GM12864 (cell line): ENCODE results near the gene SH3BGRL3.
"Not testable (repeated sequence)": the region's sequence is repeated elsewhere in the genome, so short reads cannot be mapped to it uniquely, and the experiment has no call there.

Experiments
- DNase-seq: peaks from one replicate; pipeline ENCODE4 v3.0.0-alpha.2; 2011; ENCODE audit warnings: low read depth
- H3K4me3 ChIP-seq: 2 replicates; pipeline ENCODE4 v1.5.1; 2011; ENCODE audit warnings: mild to moderate bottlenecking, low read depth, low read length, control low read depth
- TF ChIP-seq, protein P1 (sequence below): IDR thresholded peaks from 2 replicates; pipeline ENCODE4 v1.5.1; 2011; ENCODE audit warnings: low read depth, mild to moderate bottlenecking, moderate library complexity, low read length, control low read depth, inconsistent platforms; ENCODE audit errors: missing control alignments

The SH3BGRL3 gene

GRCh38 chr1:26291433-26291832 is 11.5 kb downstream of the SH3BGRL3 start:
- TF ChIP-seq, protein P1, sequence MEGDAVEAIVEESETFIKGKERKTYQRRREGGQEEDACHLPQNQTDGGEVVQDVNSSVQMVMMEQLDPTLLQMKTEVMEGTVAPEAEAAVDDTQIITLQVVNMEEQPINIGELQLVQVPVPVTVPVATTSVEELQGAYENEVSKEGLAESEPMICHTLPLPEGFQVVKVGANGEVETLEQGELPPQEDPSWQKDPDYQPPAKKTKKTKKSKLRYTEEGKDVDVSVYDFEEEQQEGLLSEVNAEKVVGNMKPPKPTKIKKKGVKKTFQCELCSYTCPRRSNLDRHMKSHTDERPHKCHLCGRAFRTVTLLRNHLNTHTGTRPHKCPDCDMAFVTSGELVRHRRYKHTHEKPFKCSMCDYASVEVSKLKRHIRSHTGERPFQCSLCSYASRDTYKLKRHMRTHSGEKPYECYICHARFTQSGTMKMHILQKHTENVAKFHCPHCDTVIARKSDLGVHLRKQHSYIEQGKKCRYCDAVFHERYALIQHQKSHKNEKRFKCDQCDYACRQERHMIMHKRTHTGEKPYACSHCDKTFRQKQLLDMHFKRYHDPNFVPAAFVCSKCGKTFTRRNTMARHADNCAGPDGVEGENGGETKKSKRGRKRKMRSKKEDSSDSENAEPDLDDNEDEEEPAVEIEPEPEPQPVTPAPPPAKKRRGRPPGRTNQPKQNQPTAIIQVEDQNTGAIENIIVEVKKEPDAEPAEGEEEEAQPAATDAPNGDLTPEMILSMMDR = no peak
- no peak overlapping the region for H3K4me3 ChIP-seq
- no peak for DNase-seq

DNA sequence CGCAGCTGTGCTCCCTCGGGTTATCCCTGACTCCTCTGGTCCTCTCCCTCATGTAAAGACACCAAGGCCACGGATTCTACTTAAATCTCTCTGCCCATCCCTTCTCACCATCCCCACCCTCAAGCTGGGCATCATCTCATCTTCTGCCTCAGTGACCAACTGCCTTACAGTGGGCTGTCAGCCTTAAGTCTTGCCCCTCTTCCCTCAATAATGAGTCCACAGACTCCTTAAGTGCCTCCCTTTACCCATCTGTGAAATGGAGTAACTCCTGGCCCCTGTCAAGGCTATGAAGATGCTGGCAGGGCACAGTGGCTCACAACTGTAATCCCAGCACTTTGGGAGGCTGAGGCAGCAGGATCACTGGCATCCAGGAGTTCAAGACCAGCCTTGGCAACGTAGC is 12.1 kb downstream of the SH3BGRL3 start:
- TF ChIP-seq, protein P1 = no peak
- DNase-seq = no peak
- no peak overlapping the region for H3K4me3 ChIP-seq

DNA sequence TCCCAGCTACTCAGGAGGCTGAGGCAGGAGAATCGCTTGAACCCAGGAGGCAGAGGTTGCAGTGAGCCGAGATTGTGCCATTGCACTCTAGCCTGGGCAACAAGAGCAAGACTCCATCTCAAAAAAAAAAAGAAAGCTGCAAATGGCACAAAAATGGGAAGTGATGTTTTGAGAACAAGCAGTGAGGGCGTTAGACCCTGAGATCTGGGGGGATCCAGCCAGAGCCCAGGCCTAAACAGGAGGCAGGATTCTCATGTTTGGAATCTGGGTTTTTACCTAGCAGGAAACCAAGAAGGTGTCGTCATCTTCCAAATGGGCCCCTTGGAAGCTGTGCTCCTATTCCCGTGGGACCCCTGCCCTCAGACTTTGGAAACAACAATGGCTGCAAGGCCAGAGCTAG is 12.8 kb downstream of the SH3BGRL3 start:
- H3K4me3 ChIP-seq, DNase-seq: not testable (repeated sequence)

DNA sequence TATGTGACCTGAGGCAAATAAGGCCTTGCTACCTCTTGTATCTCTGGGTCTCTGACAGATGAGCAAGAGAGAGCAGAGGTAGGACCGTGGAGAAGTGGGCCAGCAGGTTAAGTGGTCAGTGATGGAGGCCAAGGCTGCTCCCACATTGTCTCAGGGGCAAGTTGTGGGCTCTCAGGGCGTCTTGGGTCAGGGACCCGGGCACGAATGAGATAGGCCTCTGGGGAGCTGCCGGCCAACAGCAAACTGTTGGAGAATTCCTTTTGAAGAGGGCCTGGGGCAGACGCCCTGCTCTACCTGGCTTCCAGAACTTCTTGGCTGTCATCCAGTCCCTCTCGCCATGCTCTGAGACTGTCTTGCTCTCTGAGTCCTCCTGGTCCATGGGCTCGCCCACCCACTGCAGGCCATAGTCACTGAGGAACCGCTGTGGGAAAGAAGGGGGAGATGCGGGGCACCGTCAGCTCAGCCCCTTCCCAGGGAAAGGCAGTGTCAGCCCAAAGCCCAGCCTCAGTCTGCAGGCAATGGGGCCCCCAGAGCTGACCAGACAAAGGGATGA is 14.1 kb downstream of the SH3BGRL3 start:
- DNase-seq = no peak
- TF ChIP-seq, protein P1 = no peak
- no peak overlapping the region for H3K4me3 ChIP-seq

GRCh38 chr1:26295194-26296138 is 15.6 kb downstream of the SH3BGRL3 start:
- no peak overlapping the region for H3K4me3 ChIP-seq
- TF ChIP-seq, protein P1 = no peak
- DNase-seq = no peak

DNA sequence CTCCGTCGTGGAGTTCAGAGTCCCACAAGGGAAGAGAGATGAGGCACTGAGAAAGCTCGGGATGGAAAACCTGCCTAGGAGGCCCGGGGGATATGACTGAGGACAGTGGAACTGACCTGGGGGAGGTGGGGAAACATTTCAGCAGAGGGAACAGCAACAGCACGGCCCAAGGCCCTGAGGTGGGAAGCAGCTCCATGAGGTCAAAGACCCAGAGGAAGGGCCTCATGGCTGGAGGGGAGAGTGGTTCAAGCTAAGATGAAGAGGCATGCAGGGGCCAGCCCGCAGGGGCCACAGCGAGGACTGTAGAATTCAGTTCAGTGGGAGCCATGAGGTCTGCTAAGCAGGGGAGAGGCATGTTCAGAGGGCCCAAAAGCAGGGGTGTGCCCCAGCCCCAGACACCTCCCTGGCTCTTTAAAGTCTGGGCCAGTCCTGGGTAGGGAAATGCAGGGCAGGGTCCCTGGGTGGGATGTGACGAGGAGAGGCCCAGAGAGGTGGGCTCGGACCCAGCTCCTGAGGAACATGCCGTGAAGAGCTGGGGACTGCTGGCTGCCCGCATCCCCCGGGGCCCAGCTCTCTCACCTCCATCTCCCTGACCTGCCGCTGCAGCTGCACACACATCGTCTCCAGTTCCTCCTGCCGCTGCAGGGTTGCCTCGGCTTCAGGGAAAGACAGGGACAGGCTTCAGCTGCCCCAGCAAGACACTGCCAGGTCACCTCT is 16.6 kb downstream of the SH3BGRL3 start:
- TF ChIP-seq, protein P1 = no peak
- no peak overlapping the region for H3K4me3 ChIP-seq
- no peak for DNase-seq
